HG03095 (cell line): ENCODE results near the gene PLEKHG4B.
A peak's percentile ranks its signal among the peaks of the same experiment; 100 is the strongest.
"Not testable (repeated sequence)": the region's sequence is repeated elsewhere in the genome, so short reads cannot be mapped to it uniquely, and the experiment has no call there.

Experiments used
- ATAC-seq: cut with Tn5 transposase; IDR thresholded peaks from one replicate; pipeline ENCODE4 v1.9.1; 2021; ENCODE audit warnings: moderate library complexity; ENCODE audit not compliant: unreplicated experiment

The PLEKHG4B gene

GRCh38 chr5:218457-219291 is 126.7 kb downstream of the PLEKHG4B start:
- peak; percentile 20 for ATAC-seq

GRCh38 chr5:219460-219863 is 127.5 kb downstream of the PLEKHG4B start:
- ATAC-seq, result no peak

DNA sequence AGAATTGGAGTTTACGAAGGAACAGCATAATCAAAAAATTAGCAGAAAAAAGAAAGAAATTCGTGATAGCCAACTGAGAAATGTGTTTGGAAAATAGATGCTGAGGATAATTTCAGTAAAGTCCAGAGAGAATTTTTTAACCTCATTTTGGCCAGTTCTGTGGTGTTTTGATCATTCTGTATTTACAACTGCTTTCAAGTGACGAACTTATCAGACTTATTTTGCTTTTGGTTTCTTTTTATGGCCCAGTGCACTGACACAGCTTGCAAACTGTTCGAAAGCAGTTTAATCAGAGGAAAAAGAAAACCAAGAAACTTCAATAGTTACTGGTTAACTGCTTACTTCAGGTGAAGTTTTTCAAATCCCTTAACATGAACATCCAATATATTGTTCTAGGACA is 128.0 kb downstream of the PLEKHG4B start:
- no peak for ATAC-seq

DNA sequence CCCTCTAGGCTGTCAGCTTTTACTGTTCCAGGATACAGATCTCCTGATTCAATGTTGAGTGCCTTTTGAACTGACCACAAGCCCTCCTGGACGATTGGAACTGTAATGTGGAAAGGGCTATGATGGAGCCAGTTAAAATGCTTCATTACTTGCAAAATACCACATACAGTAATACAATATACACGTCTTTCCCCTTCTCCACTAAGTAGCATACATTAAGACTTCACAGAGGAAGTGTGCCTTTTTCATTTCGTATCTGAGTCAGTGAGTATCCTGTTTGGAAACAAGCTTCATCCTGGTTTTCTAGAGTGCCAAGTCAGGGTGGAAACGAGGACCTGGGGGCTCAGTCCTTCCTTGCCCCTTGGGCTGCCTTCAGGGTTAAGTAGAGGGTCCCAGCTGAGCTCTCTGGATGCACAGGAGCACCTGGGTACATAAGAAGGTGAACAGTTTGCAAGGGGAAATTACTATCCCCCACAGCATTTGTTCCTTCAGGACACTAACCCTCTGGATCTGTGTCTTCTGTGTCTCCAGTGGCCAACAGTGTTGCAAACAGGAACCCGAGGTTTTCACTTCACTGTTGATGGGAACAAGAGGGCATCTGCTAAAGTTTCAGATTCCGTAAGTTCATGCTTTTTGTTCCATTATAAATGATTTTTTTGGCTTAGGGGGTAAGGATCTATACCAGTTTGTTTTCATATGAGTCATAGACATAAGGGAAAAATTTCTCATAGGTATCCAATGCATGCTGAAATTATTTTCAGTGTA is 131.2 kb downstream of the PLEKHG4B start:
- not testable (repeated sequence) for ATAC-seq

DNA sequence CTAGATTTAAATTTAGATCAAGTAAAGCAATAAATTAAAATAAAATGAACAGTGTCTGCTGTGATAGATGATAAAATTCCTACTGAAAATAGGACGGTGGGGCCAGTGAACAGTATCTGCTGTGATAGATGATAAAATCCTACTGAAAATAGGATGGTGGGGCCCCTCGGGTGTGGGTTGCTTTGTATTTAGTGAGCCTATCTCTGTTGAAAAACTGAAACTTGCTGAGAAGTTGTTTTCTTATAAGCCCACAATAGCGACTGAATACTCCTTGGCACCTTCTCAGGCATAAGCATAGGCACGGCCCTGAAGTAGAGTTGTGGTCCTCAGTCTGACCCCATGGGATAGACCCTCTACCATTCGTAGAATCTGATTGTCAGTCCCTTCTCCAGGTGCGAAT is 131.8 kb downstream of the PLEKHG4B start:
- no peak for ATAC-seq

DNA sequence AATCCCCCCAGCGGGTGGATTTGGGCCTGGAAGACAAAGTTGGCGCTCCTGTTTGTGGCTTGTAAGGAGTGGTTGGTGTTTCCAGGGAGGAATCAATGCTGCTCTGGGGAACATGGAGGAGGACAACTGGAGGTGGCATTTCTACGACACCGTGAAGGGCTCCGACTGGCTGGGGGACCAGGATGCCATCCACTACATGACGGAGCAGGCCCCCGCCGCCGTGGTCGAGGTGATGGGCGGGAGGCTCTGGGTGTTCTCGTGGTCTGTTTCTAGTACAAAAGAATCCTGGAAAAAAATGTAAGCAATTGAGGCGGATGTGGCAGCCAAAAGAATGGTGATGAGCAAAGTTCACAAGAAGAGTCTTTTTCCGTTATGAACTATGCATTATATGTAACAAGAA is 133.4 kb downstream of the PLEKHG4B start:
- ATAC-seq, result no peak

DNA sequence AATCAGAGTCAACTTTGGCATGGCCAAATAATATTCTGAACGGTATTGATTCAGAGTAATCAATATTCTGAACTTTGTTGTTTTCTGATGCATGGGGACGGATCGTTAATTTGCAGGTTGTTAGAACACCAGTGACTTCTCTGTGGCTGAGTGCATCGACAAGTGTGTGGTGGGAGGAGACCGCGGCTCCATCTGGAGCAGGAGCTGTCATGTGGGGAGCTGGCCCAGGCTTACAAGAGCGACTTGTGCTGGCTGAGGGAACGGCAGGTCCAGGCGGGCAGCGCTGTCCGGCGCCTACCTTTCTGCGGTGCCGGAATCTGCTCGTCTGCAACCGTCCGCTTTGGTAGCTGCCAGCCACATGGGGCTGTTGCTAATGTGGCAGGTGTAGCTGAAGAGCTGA is 135.4 kb downstream of the PLEKHG4B start:
- not testable (repeated sequence) for ATAC-seq

DNA sequence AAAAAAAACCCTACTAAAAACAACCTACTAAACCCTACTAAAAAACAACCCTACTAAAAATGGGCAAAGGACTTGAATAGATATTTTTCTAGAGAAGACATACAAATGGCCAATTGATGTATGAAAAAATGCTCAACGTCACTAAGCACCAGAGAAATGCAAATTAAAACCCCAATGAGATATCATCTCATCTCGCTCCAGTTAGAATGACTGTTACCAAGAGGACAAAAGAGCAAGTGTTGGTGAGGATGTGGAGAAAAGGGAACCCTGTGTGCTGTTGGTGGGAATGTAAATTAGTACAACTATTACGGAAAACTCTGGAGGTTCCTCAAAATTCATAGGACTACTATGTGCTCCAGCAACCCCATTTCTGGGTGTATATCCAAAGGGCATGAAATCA is 136.9 kb downstream of the PLEKHG4B start:
- ATAC-seq, result no peak

DNA sequence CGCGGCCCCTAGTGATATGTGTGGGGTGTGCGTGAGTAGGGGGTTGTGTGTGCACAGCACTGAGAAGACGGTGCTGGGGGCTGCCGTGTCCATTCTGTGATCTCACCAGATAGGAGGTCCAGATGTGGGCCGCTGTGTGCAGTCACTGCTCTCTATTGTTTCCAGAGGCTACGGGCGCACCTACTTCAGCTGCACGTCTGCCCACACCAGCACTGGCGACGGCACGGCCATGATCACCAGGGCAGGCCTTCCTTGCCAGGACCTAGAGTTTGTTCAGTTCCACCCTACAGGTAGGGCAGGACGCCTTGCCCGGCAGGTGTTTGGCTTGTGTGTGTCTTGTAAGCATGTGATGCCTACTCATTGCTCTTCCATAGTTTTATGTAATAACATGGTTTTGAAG is 138.7 kb downstream of the PLEKHG4B start:
- ATAC-seq, result no peak

- no peak for ATAC-seq
These were observed 139.7 kb downstream of the PLEKHG4B start for GRCh38 chr5:231661-232060.

- not testable (repeated sequence) for ATAC-seq
These were observed 141.5 kb downstream of the PLEKHG4B start for GRCh38 chr5:233426-233825.

GRCh38 chr5:234450-234849 is 142.5 kb downstream of the PLEKHG4B start:
- no peak for ATAC-seq

DNA sequence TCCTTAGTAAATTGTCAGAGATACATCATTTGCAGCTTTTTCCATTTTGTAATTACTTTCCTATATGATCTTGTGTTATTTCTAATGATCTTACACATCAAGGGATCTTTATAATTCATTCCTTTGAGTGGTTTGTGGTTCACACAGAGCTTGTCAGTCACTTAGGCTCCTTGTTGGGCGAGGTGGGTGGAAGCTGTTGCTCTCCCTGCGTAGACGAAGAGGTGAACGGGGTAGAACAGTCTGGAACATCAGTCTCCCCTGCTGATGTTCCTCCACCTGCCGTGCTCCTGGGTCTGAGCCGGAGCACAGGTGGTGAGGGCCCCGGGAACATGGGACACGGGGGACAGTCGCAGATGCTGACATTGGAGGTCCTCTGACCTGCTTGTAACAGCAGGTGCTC is 143.6 kb downstream of the PLEKHG4B start:
- ATAC-seq, result not testable (repeated sequence)

DNA sequence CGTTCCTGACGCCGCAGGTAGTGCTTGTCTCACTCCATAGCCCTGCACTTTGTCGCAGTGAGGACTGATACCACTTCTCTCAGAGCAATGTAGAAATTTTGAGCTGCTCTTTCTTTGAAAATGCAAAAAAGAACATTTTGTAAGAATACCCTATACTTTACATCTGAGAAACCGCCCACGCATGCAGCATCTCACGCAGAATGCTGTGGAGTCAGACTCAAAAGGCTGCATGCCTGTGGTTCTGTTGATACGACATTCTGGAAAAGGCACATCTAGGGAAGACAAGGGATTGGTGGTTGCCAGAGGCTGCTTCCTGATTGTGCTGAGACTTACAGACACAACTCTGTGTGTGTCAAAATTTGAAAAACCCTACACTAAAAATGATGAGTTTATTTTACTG is 146.0 kb downstream of the PLEKHG4B start:
- ATAC-seq, result not testable (repeated sequence)
